Breast epithelium (tissue), 3 donors: ENCODE measurements around the gene DPM1.

Experiments
- POLR2A ChIP-seq: fragments of 450-650 bp; IDR thresholded peaks from one replicate; pipeline ENCODE4 v1.6.1; 2016; ENCODE audit warnings: antibody characterized with exemption, mild to moderate bottlenecking, moderate library complexity
- POLR2AphosphoS5 ChIP-seq, 3 donors: sonication (generic); formaldehyde crosslinking; IDR thresholded peaks; one replicate each; pipeline ENCODE4 v1.6.1; 2017; ENCODE audit warnings: antibody characterized with exemption in 3 of 3
- TF ChIP-seq, protein P1 (sequence below), 3 donors: fragments of 450-650 bp; IDR thresholded peaks; one replicate each; pipeline ENCODE4 v1.5.1; 2016 to 2017; ENCODE audit warnings: antibody characterized with exemption in 3 of 3, mild to moderate bottlenecking in 3 of 3, moderate library complexity in 3 of 3

DNA sequence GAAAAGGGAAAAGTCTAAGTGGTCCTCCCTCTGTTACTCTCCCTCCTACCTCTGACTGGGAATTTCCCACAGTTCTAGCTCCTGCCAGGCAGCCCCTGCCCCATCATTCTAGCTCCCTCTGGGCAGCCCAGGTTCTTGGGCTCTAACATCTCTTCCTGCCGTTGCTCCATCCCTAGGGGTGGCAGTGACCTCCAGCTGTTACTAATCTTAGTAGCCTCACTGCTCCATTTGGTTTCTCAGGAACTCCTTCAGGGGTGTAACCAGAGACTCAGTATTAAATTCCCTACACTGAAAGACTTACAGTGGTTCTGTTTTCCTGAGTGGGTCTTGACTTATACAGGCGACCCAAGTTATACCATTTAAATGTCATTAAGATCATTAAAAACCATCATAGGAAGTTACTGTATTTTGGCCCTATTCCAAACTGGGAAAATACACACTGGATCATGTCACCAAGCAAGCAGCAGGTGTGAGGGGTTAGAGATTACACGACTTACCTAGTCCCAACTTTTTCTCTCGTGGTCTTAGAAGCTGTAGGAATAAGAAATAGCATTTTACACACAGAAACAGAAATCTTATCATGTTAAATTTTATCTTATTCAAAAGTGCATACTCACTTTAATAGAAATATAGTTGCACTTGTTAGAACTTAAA lies 10.1 kb downstream of the DPM1 start:
- TF ChIP-seq, protein P1, sequence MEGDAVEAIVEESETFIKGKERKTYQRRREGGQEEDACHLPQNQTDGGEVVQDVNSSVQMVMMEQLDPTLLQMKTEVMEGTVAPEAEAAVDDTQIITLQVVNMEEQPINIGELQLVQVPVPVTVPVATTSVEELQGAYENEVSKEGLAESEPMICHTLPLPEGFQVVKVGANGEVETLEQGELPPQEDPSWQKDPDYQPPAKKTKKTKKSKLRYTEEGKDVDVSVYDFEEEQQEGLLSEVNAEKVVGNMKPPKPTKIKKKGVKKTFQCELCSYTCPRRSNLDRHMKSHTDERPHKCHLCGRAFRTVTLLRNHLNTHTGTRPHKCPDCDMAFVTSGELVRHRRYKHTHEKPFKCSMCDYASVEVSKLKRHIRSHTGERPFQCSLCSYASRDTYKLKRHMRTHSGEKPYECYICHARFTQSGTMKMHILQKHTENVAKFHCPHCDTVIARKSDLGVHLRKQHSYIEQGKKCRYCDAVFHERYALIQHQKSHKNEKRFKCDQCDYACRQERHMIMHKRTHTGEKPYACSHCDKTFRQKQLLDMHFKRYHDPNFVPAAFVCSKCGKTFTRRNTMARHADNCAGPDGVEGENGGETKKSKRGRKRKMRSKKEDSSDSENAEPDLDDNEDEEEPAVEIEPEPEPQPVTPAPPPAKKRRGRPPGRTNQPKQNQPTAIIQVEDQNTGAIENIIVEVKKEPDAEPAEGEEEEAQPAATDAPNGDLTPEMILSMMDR (IDR thresholded peaks at IDR 0.05), result no peak
- no peak for TF ChIP-seq POLR2A
- no peak for TF ChIP-seq POLR2AphosphoS5 (IDR thresholded peaks at IDR 0.05)
